H1 (cell line): ENCODE data around the gene WASL. TPM values are rescaled to one million over a fixed set of nuclear protein-coding genes. Genes with fewer than 3 reads are reported as not detected.

Experiments used
- PHF8 ChIP-seq: fragments of 200-600 bp; sonication (generic); conservative IDR thresholded peaks from 2 replicates; pipeline ENCODE4 v1.7.1; 2012; ENCODE audit warnings: low read depth, mild to moderate bottlenecking, inconsistent platforms, low read length, moderate library complexity
- polyA plus RNA-seq, 7 experiments: library from polyadenylated mRNA; depleted of rRNA in 3 of 7; stranded (reverse) in 5 of 7; unstranded in 2 of 7; fragments of >200 nt in 5 of 7; fragments of 200-250 nt in 2 of 7; gene quantifications; 1 replicate in 5 of 7; 2 replicates in 1 of 7; 4 replicates in 1 of 7; pipeline versions ENCODE4 v1.2.1 to v1.2.3, GENCODE V29; 2011 to 2013; ENCODE audit warnings: missing spikeins in 2 of 7, mixed read lengths in 2 of 7
- total RNA-seq: library from RNA; stranded (reverse); fragmentation: NEBNext Ultra II Directional; extraction: Animal tissue kit (Norgen Biotek cat#: 25700); gene quantifications from 2 replicates; pipeline ENCODE4 v1.2.1, GENCODE V29; 2021
- TF ChIP-seq, protein P1 (sequence below): IDR thresholded peaks from 2 replicates; pipeline ENCODE4 v1.6.1; 2012; ENCODE audit warnings: inconsistent platforms

The WASL gene
- total and polyA plus RNA-seq, 2 of the 8 experiments (the other 6 are each of a cell fraction or from before 2014, with no cell fraction given), result 7.7 to 38.9 TPM

- TF ChIP-seq, protein P1, sequence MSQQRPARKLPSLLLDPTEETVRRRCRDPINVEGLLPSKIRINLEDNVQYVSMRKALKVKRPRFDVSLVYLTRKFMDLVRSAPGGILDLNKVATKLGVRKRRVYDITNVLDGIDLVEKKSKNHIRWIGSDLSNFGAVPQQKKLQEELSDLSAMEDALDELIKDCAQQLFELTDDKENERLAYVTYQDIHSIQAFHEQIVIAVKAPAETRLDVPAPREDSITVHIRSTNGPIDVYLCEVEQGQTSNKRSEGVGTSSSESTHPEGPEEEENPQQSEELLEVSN, result no peak; the same call in 1 of the 2 replicates
- no peak for TF ChIP-seq PHF8
These were observed 25.7 kb upstream of the WASL start (continued) for GRCh38 chr7:123774496-123774895.
